Central memory CD8-positive, alpha-beta T cell (primary cell): ENCODE measurements around the gene INPP4B.

Experiments used
- ATAC-seq: fragments of 150-1000 bp; cut with Tn5 transposase; replicated peaks from 2 replicates; pipeline ENCODE4 v1.10.0; 2022; ENCODE audit warnings: mild to moderate bottlenecking, moderate FRiP score, moderate number of reproducible peaks; ENCODE audit not compliant: poor library complexity, severe bottlenecking; ENCODE audit errors: extremely low read depth
- DNase-seq, 2 donors: peaks; one replicate each; pipeline ENCODE4 v3.0.0; 2021; ENCODE audit warnings: low spot score in 2 of 2
- H3K27ac Mint-ChIP-seq: one replicate; pipeline ENCODE4 v1.8.0; 2022; ENCODE audit warnings: low read depth, mild to moderate bottlenecking, moderate library complexity, mixed read lengths
- H3K27me3 Mint-ChIP-seq: one replicate; pipeline ENCODE4 v1.8.0; 2022; ENCODE audit warnings: mixed read lengths
- H3K36me3 Mint-ChIP-seq: one replicate; pipeline ENCODE4 v1.8.0; 2022; ENCODE audit warnings: mild to moderate bottlenecking, moderate library complexity, mixed read lengths; ENCODE audit not compliant: insufficient read depth
- H3K4me1 Mint-ChIP-seq: one replicate; pipeline ENCODE4 v1.8.0; 2022; ENCODE audit warnings: mixed read lengths
- H3K4me3 Mint-ChIP-seq: one replicate; pipeline ENCODE4 v1.8.0; 2022; ENCODE audit warnings: mild to moderate bottlenecking, moderate library complexity, mixed read lengths
- H3K9me3 Mint-ChIP-seq: one replicate; pipeline ENCODE4 v1.8.0; 2022; ENCODE audit warnings: mixed read lengths

The INPP4B gene

DNA sequence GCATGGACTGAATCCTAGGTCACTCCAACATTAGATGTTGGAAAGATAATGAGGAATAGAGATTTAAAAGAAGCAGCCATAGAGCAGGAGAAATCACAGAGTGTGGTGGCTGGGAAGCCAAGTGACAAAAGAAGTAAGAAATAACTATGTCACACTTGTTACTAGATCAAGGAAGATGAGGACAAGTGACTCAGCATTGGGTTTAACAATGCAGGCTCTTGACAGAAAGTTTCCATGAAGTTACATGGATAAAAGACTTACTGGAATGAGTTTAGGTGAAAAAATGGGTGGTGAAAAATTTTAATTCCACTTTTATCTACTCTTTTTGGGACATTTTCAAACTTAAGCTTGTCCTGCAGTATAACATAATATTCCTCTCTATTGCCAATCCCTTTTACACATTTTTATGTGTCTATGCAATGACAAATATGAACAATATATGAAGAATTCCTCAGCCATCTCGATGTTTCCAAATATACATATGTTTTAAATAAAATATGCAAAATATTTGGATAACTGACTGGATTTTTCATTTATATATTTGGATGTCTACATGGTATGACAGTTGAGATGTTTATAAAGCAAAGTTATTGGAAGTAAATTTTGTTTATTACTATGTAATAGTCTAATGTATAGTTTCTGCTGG, 747.1 kb downstream of the INPP4B start:
- Mint-ChIP-seq H3K4me1 (peaks cover 6% of the 10 kb centered on the region), H3K4me3 (no peak overlapping the region), H3K9me3 (no peaks in the 10 kb centered on the region), H3K36me3 (peaks cover 26% of the 10 kb centered on the region), H3K27ac (peak overlapping the region; percentile 2), H3K27me3 (no peaks in the 10 kb centered on the region)
- DNase-seq (no peak), ATAC-seq (no peak)

DNA sequence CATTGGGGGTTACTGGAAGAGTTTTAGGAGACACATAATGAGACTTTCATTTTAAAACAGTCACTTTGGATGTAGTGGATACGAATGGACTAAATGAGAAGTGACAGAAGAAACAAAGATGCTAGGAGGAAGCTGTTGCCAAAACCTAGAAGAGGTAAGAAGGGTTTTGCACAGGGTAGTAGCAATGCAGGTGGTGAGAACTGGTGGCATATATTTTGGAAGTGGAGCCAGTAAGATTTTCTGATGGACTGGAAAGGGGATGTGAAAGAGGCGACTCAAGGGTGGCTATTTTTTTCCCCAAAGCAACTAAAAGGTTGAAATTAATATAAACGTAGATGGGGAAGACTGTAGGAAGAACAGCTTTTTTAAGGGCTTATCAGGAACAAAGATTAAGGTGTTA, 747.7 kb downstream of the INPP4B start:
- Mint-ChIP-seq H3K27ac (peak overlapping the region; percentile 2), H3K36me3 (peaks cover 26% of the 10 kb centered on the region), H3K4me1 (peaks cover 6% of the 10 kb centered on the region), H3K4me3 (no peak overlapping the region), H3K27me3 (no peaks in the 10 kb centered on the region), H3K9me3 (no peaks in the 10 kb centered on the region)
- DNase-seq (no peak), ATAC-seq (no peak)

DNA sequence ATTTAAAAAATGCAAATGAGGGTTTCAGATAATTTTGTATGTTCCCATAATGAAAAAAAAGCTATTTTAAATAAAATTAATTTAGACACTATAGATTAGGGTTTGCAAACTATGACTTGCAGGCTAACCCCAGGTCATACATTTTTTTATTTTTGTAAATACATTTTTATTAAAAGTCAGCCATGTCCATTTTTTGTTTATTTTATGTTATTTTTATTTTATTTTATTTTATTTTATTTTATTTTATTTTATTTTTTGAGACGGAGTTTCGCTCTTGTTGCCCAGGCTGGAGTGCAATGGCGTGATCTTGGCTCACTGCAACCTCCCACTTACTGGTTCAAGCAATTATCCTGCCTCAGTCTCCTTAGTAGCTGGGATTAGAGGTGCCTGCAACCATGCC, 749.1 kb downstream of the INPP4B start:
- peaks cover 27% of the 10 kb centered on the region for H3K36me3 Mint-ChIP-seq
- ATAC-seq (no peak), DNase-seq (no peak)
- H3K4me3 Mint-ChIP-seq = no peak overlapping the region
- H3K27me3 Mint-ChIP-seq = no peaks in the 10 kb centered on the region
- H3K27ac Mint-ChIP-seq = no peak overlapping the region
- H3K9me3 Mint-ChIP-seq = no peaks in the 10 kb centered on the region
- H3K4me1 Mint-ChIP-seq = peaks cover 6% of the 10 kb centered on the region

DNA sequence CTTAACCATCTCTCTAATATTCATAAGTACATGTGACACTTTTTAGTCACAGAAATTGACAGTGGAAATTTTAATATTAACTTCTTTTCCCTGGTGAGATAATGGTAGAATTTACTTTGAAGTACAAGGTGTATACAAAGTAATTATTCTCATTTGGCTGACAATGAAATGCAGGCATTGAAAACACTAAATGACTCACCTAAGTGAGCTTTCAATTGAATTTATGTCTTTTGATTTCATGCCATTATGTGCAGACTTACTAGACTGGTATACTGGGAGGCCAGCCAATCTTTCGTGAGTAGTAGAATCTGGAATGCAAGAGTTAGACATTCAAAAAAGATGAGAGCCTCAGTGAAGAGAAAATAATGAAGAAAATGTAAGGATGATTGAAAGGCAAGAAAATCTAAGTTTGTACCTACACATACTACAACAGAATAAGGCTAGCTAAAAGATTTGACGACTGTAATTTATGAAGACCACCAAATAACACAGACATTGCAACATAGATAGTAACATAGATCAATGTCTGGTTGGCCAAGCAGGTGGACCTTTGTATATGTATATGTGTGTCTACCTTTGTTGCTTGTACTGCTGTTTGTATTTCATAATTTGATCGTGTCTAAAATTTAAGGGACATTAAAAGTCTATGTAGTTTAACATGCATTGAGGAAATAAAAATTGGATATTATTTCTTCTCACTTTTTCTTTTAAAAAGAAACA, 750.1 kb downstream of the INPP4B start:
- DNase-seq (no peak), ATAC-seq (no peak)
- Mint-ChIP-seq H3K9me3 (no peaks in the 10 kb centered on the region), H3K27me3 (no peaks in the 10 kb centered on the region), H3K4me3 (no peak overlapping the region), H3K4me1 (peaks cover 6% of the 10 kb centered on the region), H3K27ac (no peak overlapping the region), H3K36me3 (peaks cover 29% of the 10 kb centered on the region)

DNA sequence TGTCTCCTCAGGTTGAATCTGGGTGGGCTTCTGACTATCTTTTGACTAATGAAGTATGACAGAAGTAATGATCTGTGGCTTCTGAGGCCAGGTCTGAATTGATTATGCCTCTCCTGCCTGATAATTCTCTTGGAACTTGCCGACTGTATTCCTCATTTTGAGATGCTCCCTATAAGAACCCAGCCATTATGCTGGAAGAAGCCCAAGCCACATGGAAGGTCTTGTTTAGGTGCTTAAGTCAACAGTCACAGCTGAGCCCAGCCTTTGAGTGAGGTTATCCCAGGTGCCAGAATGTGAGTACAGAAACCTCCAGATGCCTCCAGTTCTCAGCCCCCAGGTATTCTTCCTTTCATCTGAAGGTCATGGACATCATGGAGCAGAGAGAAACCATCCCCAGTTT, 753.2 kb downstream of the INPP4B start:
- Mint-ChIP-seq H3K4me3 (no peak overlapping the region), H3K9me3 (no peaks in the 10 kb centered on the region), H3K27me3 (no peaks in the 10 kb centered on the region), H3K4me1 (no peaks in the 10 kb centered on the region), H3K27ac (no peak overlapping the region), H3K36me3 (peaks cover 24% of the 10 kb centered on the region)
- ATAC-seq (no peak), DNase-seq (no peak)

DNA sequence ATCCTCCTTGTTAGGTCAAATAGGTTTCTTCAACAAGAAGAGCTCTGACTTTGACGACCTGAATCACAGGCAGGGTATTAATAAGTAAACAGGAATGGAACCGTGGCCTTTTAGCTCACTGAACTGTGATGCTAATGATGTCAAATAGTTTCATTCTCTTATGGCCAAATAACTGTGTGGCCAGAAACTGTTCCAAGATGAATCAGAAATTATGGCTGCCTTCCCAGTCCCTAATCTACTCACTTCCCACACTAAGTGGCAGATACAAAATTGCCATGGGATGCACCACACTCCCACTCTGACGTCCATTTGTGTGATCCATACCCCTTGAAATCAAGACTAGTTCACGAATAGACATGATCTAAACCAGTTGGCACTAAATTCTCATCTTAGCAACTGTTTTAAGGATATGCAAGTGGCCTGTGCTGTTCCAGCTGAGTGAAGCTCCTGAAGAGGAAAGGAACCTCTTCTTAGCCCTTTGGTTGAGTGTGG, 754.4 kb downstream of the INPP4B start:
- no peak overlapping the region for H3K4me3 Mint-ChIP-seq
- no peaks in the 10 kb centered on the region for H3K4me1 Mint-ChIP-seq
- DNase-seq = no peak
- no peaks in the 10 kb centered on the region for H3K27me3 Mint-ChIP-seq
- H3K9me3 Mint-ChIP-seq = no peaks in the 10 kb centered on the region
- no peak overlapping the region for H3K27ac Mint-ChIP-seq
- peaks cover 23% of the 10 kb centered on the region for H3K36me3 Mint-ChIP-seq
- ATAC-seq = no peak

DNA sequence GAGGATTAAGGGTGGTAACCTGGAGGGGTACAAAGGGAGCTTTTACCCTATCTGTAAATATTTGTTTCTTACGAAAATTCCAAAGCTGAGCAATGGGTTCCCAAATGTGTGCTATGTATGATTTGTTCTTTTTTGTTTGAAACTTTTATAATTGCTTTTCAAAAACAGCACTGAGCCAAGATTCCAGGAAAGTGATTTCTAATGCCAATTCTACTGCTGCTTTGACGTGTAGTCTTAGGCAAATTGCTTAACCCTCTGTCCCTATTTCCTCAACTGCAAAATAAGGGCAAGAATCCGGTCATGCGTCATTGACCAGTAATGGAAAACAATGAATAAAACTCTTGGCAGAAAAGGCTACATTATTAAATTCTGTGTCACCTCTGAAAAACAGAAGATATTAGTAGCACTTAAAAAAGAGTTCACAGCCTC, 755.0 kb downstream of the INPP4B start:
- peaks cover 23% of the 10 kb centered on the region for H3K36me3 Mint-ChIP-seq
- no peak overlapping the region for H3K27ac Mint-ChIP-seq
- H3K4me1 Mint-ChIP-seq = no peaks in the 10 kb centered on the region
- no peak overlapping the region for H3K4me3 Mint-ChIP-seq
- ATAC-seq (no peak), DNase-seq (no peak)
- no peaks in the 10 kb centered on the region for H3K9me3 Mint-ChIP-seq
- H3K27me3 Mint-ChIP-seq = no peaks in the 10 kb centered on the region

DNA sequence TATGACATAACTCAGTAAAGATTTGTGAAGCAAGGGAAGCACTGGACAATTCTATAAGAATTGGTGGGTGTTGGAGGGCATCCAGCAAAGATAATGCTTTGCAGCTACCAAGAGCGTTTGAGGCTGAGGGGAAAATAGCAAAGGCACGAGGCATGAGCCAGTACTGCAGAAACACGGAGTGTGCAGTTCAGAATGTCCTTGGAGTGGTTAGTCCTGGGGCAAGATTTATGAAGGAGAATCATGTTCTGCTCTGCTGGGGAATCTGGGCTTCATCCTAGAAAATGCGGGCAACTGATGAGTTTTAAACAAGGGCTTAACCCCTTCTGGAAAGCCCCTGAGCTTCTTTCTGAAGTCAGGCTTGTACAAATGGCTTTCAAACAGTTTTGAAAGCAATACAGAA, 757.2 kb downstream of the INPP4B start:
- no peak overlapping the region for H3K27ac Mint-ChIP-seq
- DNase-seq (no peak), ATAC-seq (no peak)
- no peak overlapping the region for H3K4me3 Mint-ChIP-seq
- H3K4me1 Mint-ChIP-seq = no peaks in the 10 kb centered on the region
- peaks cover 8% of the 10 kb centered on the region for H3K36me3 Mint-ChIP-seq
- no peaks in the 10 kb centered on the region for H3K9me3 Mint-ChIP-seq
- no peaks in the 10 kb centered on the region for H3K27me3 Mint-ChIP-seq

DNA sequence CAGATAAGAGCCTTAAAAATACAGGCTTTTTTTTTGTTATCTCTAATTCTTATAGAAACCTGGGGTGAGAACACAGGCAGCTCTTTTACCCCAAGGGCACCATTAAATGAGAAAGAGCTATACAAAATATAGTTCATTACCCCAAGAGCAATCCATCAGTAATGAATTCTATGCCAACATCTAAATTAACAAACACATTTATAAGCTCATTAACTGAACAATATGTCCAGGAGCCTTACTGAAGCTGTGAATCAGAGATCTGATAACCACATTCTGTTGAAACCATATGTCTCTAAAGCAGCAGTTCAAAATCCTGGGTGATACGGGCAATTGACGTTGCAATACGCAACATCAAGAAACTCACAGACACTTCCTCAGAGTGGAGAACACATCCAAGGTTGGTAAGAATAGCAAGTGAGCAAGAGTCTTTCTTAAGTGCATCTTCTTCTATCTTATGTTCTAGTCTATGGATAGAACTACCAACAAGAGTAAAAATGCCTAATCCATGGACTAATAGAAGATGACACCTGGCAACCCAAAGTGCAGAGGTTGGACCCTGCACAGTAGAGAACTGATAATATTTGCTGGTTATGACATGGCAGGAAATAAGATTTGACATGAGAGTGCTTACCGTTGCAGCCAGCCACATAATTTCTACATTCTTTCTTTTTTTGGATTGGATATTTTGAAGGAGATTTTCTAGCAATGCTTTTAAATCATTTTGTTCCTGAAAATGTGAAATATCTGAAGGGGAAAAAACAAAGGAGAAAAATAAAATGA, 760.4 kb downstream of the INPP4B start:
- Mint-ChIP-seq H3K9me3 (no peaks in the 10 kb centered on the region), H3K27me3 (no peaks in the 10 kb centered on the region), H3K27ac (no peak overlapping the region), H3K4me3 (no peak overlapping the region), H3K36me3 (peaks cover 11% of the 10 kb centered on the region), H3K4me1 (no peaks in the 10 kb centered on the region)
- ATAC-seq (no peak), DNase-seq (no peak)

DNA sequence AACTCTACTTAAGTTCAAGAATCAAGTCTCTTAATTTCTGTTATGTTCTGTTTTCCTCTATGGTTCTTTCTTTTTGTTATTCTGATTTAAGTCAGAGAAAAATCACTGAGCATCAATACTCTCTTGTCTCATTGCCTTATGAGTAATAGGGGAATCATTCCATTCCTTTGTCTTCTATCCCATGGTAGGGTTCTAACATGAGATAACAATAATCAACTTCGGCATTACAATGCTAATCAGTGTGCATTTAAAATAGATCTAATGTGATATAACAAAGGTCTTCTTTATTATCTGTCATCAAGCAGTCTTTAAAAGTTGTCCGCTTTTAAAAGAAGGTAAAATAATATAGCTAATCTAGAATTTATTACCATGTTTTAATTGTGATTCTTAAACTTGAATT, 762.8 kb downstream of the INPP4B start:
- Mint-ChIP-seq H3K4me3 (no peak overlapping the region), H3K27ac (no peak overlapping the region), H3K27me3 (no peaks in the 10 kb centered on the region), H3K4me1 (no peaks in the 10 kb centered on the region), H3K36me3 (peaks cover 17% of the 10 kb centered on the region), H3K9me3 (no peaks in the 10 kb centered on the region)
- no peak for ATAC-seq
- DNase-seq = no peak

DNA sequence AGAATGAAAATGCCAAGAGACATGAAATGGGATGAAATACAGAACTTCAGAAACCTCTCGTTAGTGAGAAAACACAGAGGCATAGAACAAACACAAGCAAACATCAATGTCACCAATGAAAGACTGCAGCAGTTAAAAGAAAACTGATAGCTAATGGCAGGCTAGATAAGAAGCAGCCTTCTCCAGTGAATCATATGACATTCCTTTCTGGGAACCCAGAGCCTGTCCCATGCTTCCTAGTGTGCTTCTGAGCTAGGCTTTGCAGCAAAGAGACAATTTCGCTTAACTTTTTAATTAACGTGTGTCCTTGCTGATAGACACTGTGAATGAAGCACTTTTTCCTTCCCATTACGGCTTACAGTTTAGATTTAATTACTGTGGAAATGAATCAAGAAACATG, 765.1 kb downstream of the INPP4B start:
- DNase-seq (no peak), ATAC-seq (no peak)
- Mint-ChIP-seq H3K27me3 (no peaks in the 10 kb centered on the region), H3K27ac (no peak overlapping the region), H3K36me3 (peaks cover 17% of the 10 kb centered on the region), H3K9me3 (no peaks in the 10 kb centered on the region), H3K4me3 (no peak overlapping the region), H3K4me1 (no peaks in the 10 kb centered on the region)

DNA sequence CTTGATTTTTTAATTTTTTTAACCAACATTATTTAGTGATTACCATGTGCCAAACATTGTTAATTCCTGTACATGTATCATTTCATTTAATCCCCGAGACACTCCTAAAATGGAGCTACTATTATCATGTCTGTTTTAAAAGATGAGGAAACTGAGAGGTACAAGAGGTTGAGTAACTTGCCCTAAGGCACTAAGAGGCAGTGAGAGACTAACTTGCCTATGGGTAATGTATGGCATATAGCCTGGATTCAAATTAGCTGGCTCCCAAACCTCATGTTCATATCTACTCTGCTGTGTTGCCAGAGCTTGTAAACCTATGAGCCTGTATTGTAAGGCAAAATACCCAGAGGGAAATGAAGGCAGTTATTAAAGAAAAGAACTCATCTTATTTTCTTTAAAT, 766.1 kb downstream of the INPP4B start:
- H3K4me3 Mint-ChIP-seq = no peak overlapping the region
- H3K36me3 Mint-ChIP-seq = peaks cover 18% of the 10 kb centered on the region
- ATAC-seq = no peak
- no peak for DNase-seq
- H3K9me3 Mint-ChIP-seq = no peaks in the 10 kb centered on the region
- H3K27ac Mint-ChIP-seq = no peak overlapping the region
- no peaks in the 10 kb centered on the region for H3K27me3 Mint-ChIP-seq
- H3K4me1 Mint-ChIP-seq = no peaks in the 10 kb centered on the region

DNA sequence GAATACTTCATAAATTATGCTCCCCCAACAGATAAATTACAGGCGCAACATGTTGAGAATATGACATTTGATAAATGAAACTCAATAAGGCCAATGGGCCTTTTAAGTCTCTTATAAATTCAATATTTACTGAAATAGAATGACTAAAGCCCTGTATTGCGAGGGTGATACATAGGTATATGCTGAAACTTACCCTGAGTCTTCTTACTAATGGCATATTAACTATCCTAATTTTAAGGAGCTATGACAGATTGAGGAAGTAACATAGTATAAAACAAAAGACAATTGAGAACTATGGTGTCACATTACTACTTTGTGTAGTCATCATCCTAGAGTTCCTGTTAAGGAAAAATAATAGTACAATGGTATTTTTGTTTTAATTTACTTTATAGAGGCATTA, 769.1 kb downstream of the INPP4B start:
- H3K27me3 Mint-ChIP-seq = no peaks in the 10 kb centered on the region
- no peak overlapping the region for H3K27ac Mint-ChIP-seq
- no peaks in the 10 kb centered on the region for H3K9me3 Mint-ChIP-seq
- H3K36me3 Mint-ChIP-seq = peaks cover 15% of the 10 kb centered on the region
- no peak for DNase-seq
- H3K4me3 Mint-ChIP-seq = no peak overlapping the region
- no peak for ATAC-seq
- H3K4me1 Mint-ChIP-seq = no peaks in the 10 kb centered on the region
